ENCODE data around the gene CDK6. TPM values are rescaled to one million over a fixed set of nuclear protein-coding genes. Genes with fewer than 3 reads are reported as not detected.

CDK6 gene
- total RNA-seq, 2 donors from 2014 or later: 28.5 to 36.6 TPM

DNA sequence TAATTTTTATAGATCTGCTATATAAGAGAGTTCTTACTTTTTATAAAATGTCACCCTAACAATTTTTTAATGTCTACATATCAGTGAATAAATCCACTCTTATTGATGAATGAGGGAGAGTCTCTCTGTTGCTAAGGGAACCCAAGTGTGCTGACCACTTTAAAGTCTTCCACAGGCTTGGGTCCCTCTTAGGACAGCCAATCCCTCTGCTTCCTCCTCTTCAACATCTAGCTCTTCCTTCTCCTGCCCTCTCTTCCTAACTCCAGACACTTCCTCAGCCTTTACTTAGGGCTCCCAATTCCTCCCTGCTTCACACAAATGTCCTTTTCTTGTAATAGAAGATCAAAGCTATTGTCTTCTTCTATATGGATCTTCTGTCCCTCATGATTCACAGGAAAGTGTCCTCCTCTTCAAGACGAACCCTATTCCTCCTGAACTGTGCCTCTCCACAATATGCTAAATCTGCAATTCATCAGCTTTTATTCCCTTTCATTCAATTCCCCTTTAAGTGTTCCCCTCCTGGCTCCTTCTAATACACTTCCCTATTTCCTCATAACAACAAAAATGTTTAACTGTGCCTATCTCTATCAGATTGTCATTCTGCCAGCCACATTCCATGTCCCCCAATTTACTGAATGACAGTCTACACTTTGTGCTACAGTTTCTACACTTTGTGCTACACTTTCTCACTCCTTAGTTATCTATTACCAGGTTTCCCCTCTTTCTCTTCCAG, 37.7 kb downstream of the CDK6 start:
- TF ChIP-seq CTCF (conservative IDR thresholded peaks at IDR 0.05): no peak
- Histone ChIP-seq H3K9ac (ENCODE audit: extremely low read depth, low read length, poor library complexity, severe bottlenecking) (no peak overlapping the region), H3K36me3 (ENCODE audit: control insufficient read depth, insufficient read depth, low read length) (no peaks in the 10 kb centered on the region), H3K27ac (ENCODE audit: low read depth, low read length) (no peak overlapping the region), H3K4me3 (ENCODE audit: low read length) (no peak overlapping the region), H3K9me3 (ENCODE audit: control insufficient read depth, low read length) (no peaks in the 10 kb centered on the region), H3K4me1 (ENCODE audit: control insufficient read depth, insufficient read depth, low read length) (no peaks in the 10 kb centered on the region), H3K27me3 (ENCODE audit: control insufficient read depth, insufficient read depth, low read length, poor library complexity, severe bottlenecking) (no peaks in the 10 kb centered on the region)
- no peaks in the 10 kb centered on the region for H3K27me3 Mint-ChIP-seq (ENCODE audit: insufficient read depth)
- no peak overlapping the region for H3K4me3 Mint-ChIP-seq
- peaks cover 1% of the 10 kb centered on the region for H3K4me1 Mint-ChIP-seq
- H3K36me3 Mint-ChIP-seq (ENCODE audit: low read depth): no peaks in the 10 kb centered on the region
- no peak for DNase-seq
- no peak overlapping the region for H3K27ac Mint-ChIP-seq
- H3K9me3 Mint-ChIP-seq: no peaks in the 10 kb centered on the region
- WGBS, 2 experiments (ENCODE audit: insufficient coverage in 1 of 2, insufficient read length in 1 of 2): 80 to 84% methylated on average over 1 of the region's 1 CpG

DNA sequence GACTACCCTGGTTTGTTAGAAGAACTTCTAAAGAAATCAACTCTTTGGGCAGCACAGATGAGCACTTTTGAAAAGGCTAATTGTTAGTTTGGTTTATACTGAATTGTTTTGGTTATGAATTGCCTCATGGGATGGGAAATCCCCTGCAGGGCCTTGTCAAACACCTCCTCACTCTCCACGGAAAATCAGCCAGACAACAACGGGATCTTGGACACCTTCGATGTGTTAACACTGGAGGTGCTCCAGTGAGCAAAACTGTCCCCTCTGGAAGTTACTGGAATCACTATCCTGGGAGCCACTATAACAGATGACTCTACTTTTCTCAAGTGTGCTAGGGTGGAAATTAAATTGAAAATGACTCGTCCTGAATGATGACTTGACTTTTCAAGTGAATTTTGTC, 38.7 kb downstream of the CDK6 start:
- no peaks in the 10 kb centered on the region for H3K36me3 Mint-ChIP-seq (ENCODE audit: low read depth)
- 86 to 93% methylated on average over 3 to 4 of the region's 4 CpGs for WGBS, 2 experiments (ENCODE audit: insufficient coverage in 1 of 2, insufficient read length in 1 of 2)
- no peak for DNase-seq
- no peak overlapping the region for H3K4me3 Mint-ChIP-seq
- H3K27ac ChIP-seq (ENCODE audit: low read depth, low read length): no peak overlapping the region
- no peaks in the 10 kb centered on the region for H3K27me3 Mint-ChIP-seq (ENCODE audit: insufficient read depth)
- peaks cover 1% of the 10 kb centered on the region for H3K4me1 Mint-ChIP-seq
- H3K27me3 ChIP-seq (ENCODE audit: control insufficient read depth, insufficient read depth, low read length, poor library complexity, severe bottlenecking): no peaks in the 10 kb centered on the region
- H3K4me3 ChIP-seq (ENCODE audit: low read length): no peak overlapping the region
- H3K4me1 ChIP-seq (ENCODE audit: control insufficient read depth, insufficient read depth, low read length): no peaks in the 10 kb centered on the region
- H3K9me3 ChIP-seq (ENCODE audit: control insufficient read depth, low read length): no peaks in the 10 kb centered on the region
- H3K36me3 ChIP-seq (ENCODE audit: control insufficient read depth, insufficient read depth, low read length): peaks cover 1% of the 10 kb centered on the region
- no peak for TF ChIP-seq CTCF (conservative IDR thresholded peaks at IDR 0.05)
- H3K9me3 Mint-ChIP-seq: no peaks in the 10 kb centered on the region
- no peak overlapping the region for H3K9ac ChIP-seq (ENCODE audit: extremely low read depth, low read length, poor library complexity, severe bottlenecking)
- H3K27ac Mint-ChIP-seq: no peak overlapping the region

DNA sequence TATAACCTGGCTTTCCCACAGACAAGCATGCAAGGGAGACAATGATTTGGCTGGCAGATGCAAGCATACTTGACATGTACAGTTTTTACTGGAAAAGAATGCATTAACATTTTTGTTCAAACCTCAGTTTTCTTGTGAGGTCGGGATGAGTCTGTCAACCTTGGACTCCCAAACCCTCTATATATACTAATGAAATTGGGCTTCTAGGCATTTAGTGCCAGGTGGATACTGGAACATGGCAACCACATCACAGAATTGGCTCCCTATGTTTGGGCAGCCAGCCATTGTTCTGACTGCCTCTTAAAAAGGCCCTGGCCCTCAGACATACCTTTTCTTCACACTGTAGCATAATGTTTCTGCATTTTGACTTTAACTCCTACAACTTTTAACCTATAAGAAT, 39.1 kb downstream of the CDK6 start:
- H3K27me3 Mint-ChIP-seq (ENCODE audit: insufficient read depth): no peaks in the 10 kb centered on the region
- no peak overlapping the region for H3K27ac ChIP-seq (ENCODE audit: low read depth, low read length)
- H3K9ac ChIP-seq (ENCODE audit: extremely low read depth, low read length, poor library complexity, severe bottlenecking): no peak overlapping the region
- H3K27me3 ChIP-seq (ENCODE audit: control insufficient read depth, insufficient read depth, low read length, poor library complexity, severe bottlenecking): no peaks in the 10 kb centered on the region
- no peak for DNase-seq
- no peaks in the 10 kb centered on the region for H3K4me1 ChIP-seq (ENCODE audit: control insufficient read depth, insufficient read depth, low read length)
- no peaks in the 10 kb centered on the region for H3K36me3 Mint-ChIP-seq (ENCODE audit: low read depth)
- H3K9me3 ChIP-seq (ENCODE audit: control insufficient read depth, low read length): no peaks in the 10 kb centered on the region
- H3K9me3 Mint-ChIP-seq: no peaks in the 10 kb centered on the region
- TF ChIP-seq CTCF (conservative IDR thresholded peaks at IDR 0.05): no peak
- no peak overlapping the region for H3K27ac Mint-ChIP-seq
- peaks cover 4% of the 10 kb centered on the region for H3K36me3 ChIP-seq (ENCODE audit: control insufficient read depth, insufficient read depth, low read length)
- no peak overlapping the region for H3K4me3 ChIP-seq (ENCODE audit: low read length)
- WGBS, 2 experiments (ENCODE audit: insufficient coverage in 1 of 2, insufficient read length in 1 of 2): 88% methylated on average over 1 of the region's 1 CpG; no CpG with 5 or more reads in 1 of the 2 experiments
- H3K4me3 Mint-ChIP-seq: no peak overlapping the region
- peaks cover 1% of the 10 kb centered on the region for H3K4me1 Mint-ChIP-seq
